ENCODE results near the gene KRT5. TPM values are rescaled to one million over a fixed set of nuclear protein-coding genes. Genes with fewer than 3 reads are reported as not detected.

KRT5 gene
- total and polyA plus RNA-seq, 2 of the 13 experiments (the other 11 are each of a cell fraction or from before 2014, with no cell fraction given), result 0.08 TPM; not detected in 1

- Histone ChIP-seq H3K4me2 (ENCODE audit: low read depth, low read length) (no peak overlapping the region), H3K4me3 (replicated peaks in 1 of 3; ENCODE audit: insufficient read depth in 1 of 3, low read depth in 2 of 3, low read length in 3 of 3) (no peak overlapping the region), H3K79me2 (ENCODE audit: insufficient read depth, low read length) (no peaks in the 10 kb centered on the region), H3K27me3 (ENCODE audit: control insufficient read depth in 1 of 2, insufficient read depth in 2 of 2, low read length in 2 of 2) (no peaks in the 10 kb centered on the region), H2AFZ (ENCODE audit: low read length) (no peak overlapping the region), H4K20me1 (ENCODE audit: insufficient read depth, low read length) (no peaks in the 10 kb centered on the region), H3K9ac (ENCODE audit: insufficient read depth, low read depth, low read length) (no peak overlapping the region), H3K27ac (ENCODE audit: extremely low read length, insufficient read depth, low read length) (no peak overlapping the region), H3K4me1 (ENCODE audit: insufficient read depth, low read length) (no peaks in the 10 kb centered on the region), H3K9me3 (ENCODE audit: low read length) (peaks cover 14% of the 10 kb centered on the region), H3K36me3 (replicated peaks in 1 of 2; ENCODE audit: control insufficient read depth in 1 of 2, insufficient read depth in 2 of 2, low read length in 2 of 2) (no peaks in the 10 kb centered on the region)
- ChIA-PET CTCF (ENCODE audit: low intra/inter-chr PET ratio, low total read pairs) (no interaction called here), POLR2A (no interaction called here)
- TF ChIP-seq ZMYM3 (CRISPR knock-in tag; IDR thresholded peaks at IDR 0.05) (no peak), ZNF251 (CRISPR knock-in tag; IDR thresholded peaks at IDR 0.05) (no peak), RELA (CRISPR knock-in tag; IDR thresholded peaks at IDR 0.05) (no peak), HOXA9 (CRISPR knock-in tag; IDR thresholded peaks at IDR 0.05; ENCODE audit: borderline replicate concordance) (no peak), GATAD1 (CRISPR knock-in tag; IDR thresholded peaks at IDR 0.05) (no peak), CENPT (CRISPR knock-in tag; IDR thresholded peaks at IDR 0.05; ENCODE audit: low read depth) (no peak)
- TF ChIP-seq, protein P1, sequence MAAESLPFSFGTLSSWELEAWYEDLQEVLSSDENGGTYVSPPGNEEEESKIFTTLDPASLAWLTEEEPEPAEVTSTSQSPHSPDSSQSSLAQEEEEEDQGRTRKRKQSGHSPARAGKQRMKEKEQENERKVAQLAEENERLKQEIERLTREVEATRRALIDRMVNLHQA (CRISPR knock-in tag; IDR thresholded peaks at IDR 0.05), result no peak
- TF ChIP-seq, protein P2, sequence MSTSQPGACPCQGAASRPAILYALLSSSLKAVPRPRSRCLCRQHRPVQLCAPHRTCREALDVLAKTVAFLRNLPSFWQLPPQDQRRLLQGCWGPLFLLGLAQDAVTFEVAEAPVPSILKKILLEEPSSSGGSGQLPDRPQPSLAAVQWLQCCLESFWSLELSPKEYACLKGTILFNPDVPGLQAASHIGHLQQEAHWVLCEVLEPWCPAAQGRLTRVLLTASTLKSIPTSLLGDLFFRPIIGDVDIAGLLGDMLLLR (CRISPR knock-in tag; IDR thresholded peaks at IDR 0.05), result no peak
- TF ChIP-seq, protein P3, sequence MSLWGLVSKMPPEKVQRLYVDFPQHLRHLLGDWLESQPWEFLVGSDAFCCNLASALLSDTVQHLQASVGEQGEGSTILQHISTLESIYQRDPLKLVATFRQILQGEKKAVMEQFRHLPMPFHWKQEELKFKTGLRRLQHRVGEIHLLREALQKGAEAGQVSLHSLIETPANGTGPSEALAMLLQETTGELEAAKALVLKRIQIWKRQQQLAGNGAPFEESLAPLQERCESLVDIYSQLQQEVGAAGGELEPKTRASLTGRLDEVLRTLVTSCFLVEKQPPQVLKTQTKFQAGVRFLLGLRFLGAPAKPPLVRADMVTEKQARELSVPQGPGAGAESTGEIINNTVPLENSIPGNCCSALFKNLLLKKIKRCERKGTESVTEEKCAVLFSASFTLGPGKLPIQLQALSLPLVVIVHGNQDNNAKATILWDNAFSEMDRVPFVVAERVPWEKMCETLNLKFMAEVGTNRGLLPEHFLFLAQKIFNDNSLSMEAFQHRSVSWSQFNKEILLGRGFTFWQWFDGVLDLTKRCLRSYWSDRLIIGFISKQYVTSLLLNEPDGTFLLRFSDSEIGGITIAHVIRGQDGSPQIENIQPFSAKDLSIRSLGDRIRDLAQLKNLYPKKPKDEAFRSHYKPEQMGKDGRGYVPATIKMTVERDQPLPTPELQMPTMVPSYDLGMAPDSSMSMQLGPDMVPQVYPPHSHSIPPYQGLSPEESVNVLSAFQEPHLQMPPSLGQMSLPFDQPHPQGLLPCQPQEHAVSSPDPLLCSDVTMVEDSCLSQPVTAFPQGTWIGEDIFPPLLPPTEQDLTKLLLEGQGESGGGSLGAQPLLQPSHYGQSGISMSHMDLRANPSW (CRISPR knock-in tag; IDR thresholded peaks at IDR 0.05; ENCODE audit: borderline replicate concordance), result no peak
- DNase-seq (ENCODE audit: low spot score), result no peak
- 0% methylated on average over 4 of the region's 5 CpGs for WGBS (ENCODE audit: low lambda C conversion rate)
- intact Hi-C loops (cut with micrococcal nuclease; ENCODE audit: unreplicated experiment) (no loop called here), in situ Hi-C loops (cut with HindIII; ENCODE audit: extremely low pct_ligation_motif_present, low pct_unique_long_range_greater_than_20kb) (no loop called here)
- FAIRE-seq, result no peak
- ATAC-seq, result no peak
- no TSS peak for BruUV-seq (replicated peaks)
These were observed 12.0 kb downstream of the KRT5 start for GRCh38 chr12:52508211-52508610.
